HG02571 (cell line): ENCODE data around the gene EIF1AX.
"Not testable (repeated sequence)": the region's sequence is repeated elsewhere in the genome, so short reads cannot be mapped to it uniquely, and the experiment has no call there.

ENCODE experiments used
- ATAC-seq: cut with Tn5 transposase; IDR thresholded peaks from one replicate; pipeline ENCODE4 v1.9.1; 2021; ENCODE audit warnings: mild to moderate bottlenecking, moderate library complexity; ENCODE audit not compliant: unreplicated experiment

The EIF1AX gene

GRCh38 chrX:20127440-20127839, 14.2 kb downstream of the EIF1AX start:
- not testable (repeated sequence) for ATAC-seq

- not testable (repeated sequence) for ATAC-seq
Observed at GRCh38 chrX:20126833-20127232, 14.8 kb downstream of the EIF1AX start.

- no peak for ATAC-seq
Observed at GRCh38 chrX:20124964-20125363, 16.7 kb downstream of the EIF1AX start.

GRCh38 chrX:20118065-20118824, 23.4 kb downstream of the EIF1AX start:
- ATAC-seq = no peak

- ATAC-seq = no peak
Observed at GRCh38 chrX:20116577-20117240, 24.9 kb downstream of the EIF1AX start, which contains the start of gene MAP7D2. Gene MAP7D2, minus strand, starts transcription at chrX:20116907. Its CDS starts 28 bp downstream, at chrX:20116879.

GRCh38 chrX:20116087-20116576, 25.5 kb downstream of the EIF1AX start:
- no peak for ATAC-seq

GRCh38 chrX:20112022-20112774, 29.4 kb downstream of the EIF1AX start:
- ATAC-seq = no peak

GRCh38 chrX:20111271-20111670, 30.4 kb downstream of the EIF1AX start:
- no peak for ATAC-seq

- ATAC-seq = no peak
Observed at GRCh38 chrX:20101934-20102581, 39.6 kb downstream of the EIF1AX start.

- ATAC-seq = no peak
Observed at GRCh38 chrX:20091499-20091898, 50.1 kb downstream of the EIF1AX start.

- no peak for ATAC-seq
Observed at GRCh38 chrX:20089845-20090244, 51.8 kb downstream of the EIF1AX start.

- ATAC-seq = no peak
Observed at GRCh38 chrX:20080277-20080676, 61.4 kb downstream of the EIF1AX start.
